Activated CD8-positive, alpha-beta memory T cell treated with anti-CD3 and anti-CD28 coated beads, Interleukin-2, amount 50 U/mL, for 24 hours (primary cell): ENCODE results near the gene RINT1.
A peak's percentile ranks its signal among the peaks of the same experiment; 100 is the strongest.
"Not testable (repeated sequence)": the region's sequence is repeated elsewhere in the genome, so short reads cannot be mapped to it uniquely, and the experiment has no call there.

Experiments used
- DNase-seq: peaks from one replicate; pipeline ENCODE4 v3.0.0-alpha.2; 2020; ENCODE audit errors: extremely low read depth

RINT1 gene

GRCh38 chr7:105532709-105533460 is 884 bp downstream of the RINT1 start:
- DNase-seq, result no peak

- no peak for DNase-seq
These were observed 6.3 kb downstream of the RINT1 start for GRCh38 chr7:105538339-105538738.

DNA sequence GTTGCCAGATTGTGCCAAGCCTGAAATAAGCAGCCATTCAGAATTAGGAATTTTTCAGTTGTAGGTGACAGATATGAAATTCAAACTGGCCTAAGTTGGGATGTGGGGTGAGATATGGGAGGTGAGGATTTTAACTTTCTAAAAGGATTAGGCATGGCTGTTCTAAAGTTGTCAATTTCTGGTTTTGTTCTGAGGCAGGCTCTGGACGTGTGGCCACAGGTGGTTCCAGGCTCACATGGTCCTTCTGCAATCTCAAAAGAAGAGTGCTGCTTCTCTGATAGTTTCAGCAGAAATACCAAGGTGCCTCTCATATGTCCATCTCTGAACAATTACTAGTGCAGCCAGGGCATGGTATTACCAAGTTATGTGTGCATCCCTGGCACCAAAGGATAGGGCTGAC is 27.9 kb downstream of the RINT1 start:
- no peak for DNase-seq

DNA sequence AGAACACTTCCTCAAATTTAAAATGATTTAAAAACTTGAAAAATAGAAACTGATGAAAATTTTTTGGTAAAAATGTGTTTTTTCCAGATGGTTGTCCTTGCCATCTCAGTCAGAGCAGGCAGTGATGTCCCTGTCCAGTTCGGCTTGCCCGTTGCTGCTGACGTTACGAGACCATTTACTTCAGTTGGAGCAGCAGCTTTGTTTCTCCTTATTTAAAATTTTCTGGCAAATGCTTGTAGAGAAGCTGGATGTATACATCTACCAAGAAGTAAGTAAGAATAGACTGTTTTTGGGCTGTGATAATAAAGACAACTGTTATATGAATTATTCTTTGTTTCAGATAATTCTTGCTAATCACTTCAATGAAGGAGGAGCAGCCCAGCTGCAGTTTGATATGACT is 33.2 kb downstream of the RINT1 start:
- DNase-seq, result no peak

DNA sequence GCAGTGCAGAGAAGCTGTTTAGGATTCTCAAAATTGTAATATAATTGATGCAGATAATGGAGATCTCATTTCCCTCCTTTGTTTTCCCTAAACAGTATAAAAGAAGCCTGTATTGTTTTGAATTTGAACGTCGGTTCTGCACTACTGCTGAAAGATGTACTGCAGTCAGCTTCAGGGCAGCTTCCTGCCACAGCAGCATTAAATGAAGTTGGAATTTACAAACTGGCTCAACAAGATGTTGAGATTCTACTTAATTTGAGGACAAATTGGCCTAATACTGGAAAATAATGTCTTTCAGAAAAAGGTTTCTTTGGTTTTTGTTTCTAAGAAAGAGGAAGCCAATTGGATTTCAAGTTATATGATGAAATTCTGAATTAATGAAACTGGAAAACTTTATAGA is 35.0 kb downstream of the RINT1 start:
- DNase-seq, result no peak

DNA sequence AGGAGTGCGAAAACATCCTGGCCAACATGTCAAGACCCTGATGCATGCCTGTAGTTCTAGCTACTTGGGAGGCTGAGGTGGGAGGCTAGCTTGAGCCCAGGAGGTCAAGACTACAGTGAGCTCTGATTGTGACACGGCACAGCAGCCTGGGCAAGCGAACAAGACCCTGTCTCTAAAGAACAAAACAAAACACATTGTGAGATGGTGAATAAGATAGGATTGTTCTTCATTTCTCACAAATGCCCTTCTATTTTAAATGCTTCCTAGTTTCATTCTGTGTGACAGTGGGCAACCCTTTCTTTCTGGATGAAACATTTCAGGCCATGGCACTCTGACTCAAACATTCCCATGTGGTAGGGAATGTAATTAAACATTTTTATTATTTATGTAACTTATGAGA is 35.8 kb downstream of the RINT1 start:
- no peak for DNase-seq

DNA sequence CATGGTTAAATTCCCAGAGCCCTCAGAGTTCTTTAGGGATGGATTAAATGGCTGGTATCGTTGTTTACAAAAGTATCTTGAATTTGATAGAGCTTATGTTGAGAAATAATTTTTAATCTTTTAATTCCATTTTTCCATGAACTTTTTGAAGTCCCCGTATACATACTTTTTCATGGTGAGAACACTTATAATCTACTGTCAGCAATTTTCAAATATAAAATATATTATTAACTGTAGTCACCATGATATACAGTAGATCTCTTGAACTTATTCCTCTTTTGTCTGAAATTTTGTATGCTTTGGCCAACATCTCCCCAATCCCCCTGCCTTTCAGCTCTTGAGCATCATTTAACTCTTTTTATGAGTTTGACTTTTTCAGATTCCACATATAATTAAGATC is 39.9 kb downstream of the RINT1 start:
- no peak for DNase-seq

DNA sequence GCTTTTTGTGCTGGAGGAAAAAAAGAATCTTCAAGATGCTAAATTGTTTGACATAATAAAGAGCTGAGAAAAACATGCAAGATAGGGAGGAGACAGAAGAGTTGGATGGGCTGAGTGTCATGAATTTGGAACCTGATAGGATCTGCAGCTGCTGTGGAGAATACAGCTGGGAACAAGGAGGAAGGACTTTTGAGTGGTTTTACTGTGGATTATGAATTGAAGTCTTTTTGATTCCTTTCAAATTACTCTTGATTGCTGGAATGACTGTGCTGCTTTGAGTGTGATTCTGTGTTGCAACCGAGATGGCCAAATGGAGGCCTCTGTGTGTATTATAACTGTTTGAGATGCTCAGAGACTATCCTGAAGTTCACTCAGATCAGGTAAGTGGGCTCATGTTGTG is 45.2 kb downstream of the RINT1 start:
- DNase-seq, result no peak

DNA sequence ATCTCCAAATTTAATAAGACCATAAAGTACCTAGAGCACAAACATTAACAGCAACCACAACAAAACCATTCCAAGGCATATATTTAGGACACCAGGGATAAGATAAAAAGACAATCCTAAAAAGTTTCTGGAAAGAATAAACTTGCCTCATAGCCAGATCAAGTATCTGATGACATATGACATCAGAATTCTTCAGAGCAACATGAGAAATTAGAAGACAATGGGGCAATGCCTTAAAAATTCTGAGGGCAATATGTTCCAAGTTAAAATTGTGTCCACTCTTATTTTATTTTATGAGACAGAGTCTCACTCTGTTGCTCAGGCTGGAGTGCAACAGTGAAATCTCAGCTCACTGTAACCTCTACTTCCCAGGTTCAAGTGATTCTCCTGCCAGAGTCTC is 46.5 kb downstream of the RINT1 start:
- no peak for DNase-seq

DNA sequence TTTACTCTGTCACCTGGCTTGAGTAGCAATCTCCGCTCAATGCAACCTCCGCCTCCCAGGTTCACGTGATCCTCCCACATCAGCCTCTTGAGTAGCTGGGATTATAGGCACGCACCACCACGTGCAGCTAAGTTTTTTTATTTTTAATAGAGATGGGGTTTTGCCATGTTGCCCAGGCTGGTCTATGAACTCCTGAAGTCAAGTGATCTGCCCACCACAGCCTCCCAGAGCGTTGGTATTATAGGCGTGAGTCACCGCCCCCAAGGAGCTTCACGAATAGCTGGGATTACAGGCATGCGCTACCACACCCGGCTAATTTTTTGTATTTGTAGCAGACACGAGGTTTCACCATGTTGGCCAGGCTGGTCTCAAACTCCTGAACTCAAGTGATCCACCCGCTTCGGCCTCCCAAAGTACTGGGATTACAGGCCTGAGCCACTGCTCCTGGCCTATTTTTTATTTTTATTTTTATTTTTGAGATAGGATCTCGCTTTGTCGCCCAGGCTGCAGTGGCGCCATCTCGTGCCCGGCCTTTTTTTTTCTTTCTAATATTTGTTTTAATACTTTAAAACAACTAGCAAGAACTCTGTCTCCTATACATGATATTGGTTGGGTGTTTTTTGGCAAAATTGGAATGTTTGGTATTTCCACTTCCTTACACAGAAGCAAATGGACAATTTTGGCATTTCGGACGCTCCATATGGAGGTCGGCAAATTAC is 48.2 kb downstream of the RINT1 start:
- no peak for DNase-seq

DNA sequence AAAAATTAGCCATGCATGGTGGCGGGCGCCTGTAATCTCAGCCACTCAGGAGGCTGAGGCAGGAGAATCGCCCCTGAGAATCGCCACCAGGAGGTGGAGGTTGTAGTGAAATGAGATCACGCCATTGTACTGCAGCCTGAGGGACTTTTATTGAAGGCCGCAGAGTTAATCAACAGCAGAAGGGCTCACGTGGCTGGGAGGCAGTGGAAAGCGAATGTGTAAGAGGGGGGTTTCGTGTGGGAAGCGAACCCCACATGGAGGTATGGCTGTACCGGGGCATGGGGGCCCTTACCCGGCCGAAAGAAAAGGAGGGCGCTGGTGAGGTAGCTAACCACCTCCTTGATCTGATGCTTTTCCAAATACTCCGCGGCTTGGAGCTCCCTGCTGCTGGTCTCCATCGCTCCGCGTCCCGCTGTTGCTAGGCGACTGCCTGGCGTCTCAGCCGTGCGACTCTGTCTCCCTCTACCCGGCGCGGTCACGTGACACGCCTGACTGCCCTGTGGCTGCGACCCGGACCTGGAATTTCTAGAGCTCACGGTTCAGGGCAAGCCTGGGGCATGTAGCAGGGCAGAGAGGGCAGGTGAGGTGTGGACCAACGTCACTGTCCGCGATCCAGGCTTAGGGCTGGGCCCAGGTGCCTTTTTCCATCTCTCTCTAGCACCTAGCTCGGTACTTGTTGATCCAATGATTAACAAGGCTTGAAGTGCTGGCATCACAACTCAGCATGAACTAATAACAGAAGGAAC is 49.2 kb downstream of the RINT1 start, which contains the start of gene EFCAB10:
Gene EFCAB10, minus strand, starts transcription at position 428 of the 746 bp plus-strand sequence. Its CDS starts 30 bp downstream, at position 398.
- DNase-seq, result peak; percentile 12

GRCh38 chr7:105583061-105583460 is 51.1 kb downstream of the RINT1 start:
- no peak for DNase-seq

DNA sequence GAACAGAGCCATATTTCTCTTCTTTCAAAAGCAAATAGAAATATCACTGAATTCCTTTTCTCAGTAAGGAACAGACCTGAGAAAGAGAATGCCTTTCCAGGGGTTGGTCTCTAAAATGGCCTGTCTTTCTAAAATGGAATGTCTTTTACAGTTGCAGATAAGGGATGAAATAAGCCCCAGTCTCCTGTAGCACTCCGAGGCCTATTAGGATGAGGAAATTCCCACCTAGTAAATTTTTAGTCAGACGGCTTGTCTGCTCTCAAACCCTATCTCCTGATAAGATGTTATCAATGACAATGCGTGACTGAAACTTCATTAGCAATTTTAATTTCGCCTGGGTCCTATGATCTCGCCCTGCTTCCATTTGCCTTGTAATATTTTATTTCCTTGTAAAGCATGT is 52.2 kb downstream of the RINT1 start:
- DNase-seq, result no peak

- DNase-seq, result no peak
These were observed 54.0 kb downstream of the RINT1 start for GRCh38 chr7:105585850-105586500.

- no peak for DNase-seq
These were observed 56.1 kb downstream of the RINT1 start for GRCh38 chr7:105587909-105588635.

DNA sequence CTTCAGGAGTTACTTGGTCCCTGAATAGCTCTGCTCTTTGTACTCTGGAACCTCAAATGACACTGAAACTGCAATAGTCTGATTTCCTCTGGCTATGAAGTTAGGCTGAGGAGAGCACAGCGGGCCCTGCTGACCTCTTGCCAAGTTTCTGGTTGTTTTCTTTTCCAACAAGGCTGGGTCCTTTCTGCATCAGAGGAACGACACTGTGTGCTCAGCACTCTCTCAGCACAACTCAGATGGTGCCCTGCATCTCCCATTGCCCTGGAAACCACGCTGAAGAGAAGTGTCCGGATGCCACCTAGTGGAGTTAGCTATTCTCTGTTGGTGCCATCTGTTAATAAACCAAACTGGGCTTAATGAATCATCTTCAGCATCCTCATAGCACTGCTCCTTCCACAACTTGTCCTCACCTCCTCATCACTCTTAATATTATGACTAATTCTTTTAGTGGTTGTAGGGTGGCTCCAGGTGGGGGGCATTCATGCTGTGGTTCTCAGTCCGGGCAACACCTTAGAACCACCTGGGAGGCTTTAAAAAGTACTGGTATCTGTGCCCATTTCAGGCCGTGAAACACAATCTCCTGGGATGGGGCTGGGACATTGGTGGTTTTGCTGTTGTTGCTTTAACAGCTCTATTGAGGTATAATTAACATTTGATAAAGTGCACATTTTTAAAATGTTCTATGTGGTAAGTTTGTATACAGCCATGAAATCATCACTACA is 57.5 kb downstream of the RINT1 start:
- peak; percentile 10 for DNase-seq

DNA sequence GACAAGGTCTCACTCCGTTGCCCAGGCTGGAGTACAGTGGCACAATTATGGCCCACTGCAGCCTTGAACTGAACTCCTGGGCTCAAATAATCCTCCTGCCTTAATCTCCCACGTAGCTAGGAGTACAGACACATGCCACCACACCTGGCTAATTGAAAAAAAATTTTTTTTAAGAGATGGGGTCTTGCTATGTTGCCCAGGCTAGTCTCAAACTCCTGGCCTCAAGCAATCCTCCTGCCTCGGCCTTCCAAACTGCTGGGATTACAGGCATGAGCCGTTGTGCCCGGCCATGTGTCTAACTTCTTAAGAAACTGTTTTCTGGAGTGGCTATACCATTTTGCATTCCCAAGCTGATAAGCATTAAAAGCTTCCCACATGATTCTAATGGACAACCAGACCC is 58.8 kb downstream of the RINT1 start:
- DNase-seq, result no peak

DNA sequence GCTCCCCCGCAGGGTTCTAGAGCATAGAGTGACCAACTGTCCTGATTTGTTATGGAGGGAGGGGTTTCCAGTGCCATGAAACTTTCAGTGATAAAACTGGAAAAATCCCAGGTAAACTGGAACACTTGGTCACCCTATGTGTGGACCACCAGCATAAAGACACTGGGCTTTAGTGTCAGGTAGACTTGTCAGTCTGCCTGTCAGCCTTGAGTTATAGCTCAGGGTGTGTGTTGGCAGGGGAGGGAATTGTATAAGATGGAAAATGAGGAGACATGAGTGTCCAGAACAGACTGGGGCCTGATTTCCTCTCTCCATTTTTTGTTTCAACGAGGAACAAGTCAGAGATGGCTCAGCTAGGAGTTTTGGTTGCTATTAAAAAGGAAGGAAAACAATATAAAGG is 59.5 kb downstream of the RINT1 start:
- no peak for DNase-seq

DNA sequence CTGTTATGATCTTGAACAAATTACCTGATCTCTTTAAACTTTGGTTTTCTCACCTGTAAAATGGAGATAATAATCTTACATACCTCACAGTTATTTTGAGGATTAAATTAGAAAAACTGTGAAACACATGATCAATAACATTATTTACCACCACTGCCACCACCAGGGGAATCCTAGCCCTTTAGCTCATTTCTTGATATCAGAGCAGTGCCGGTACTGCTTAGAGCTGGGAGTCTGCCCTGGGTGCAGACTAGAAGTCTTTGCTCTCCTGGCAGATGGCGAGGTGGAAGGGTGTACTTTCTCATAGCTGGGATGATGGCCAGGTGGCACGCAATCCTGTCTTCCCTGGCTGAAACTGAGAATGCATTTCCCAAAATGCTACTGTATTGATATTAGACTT is 62.0 kb downstream of the RINT1 start:
- no peak for DNase-seq

DNA sequence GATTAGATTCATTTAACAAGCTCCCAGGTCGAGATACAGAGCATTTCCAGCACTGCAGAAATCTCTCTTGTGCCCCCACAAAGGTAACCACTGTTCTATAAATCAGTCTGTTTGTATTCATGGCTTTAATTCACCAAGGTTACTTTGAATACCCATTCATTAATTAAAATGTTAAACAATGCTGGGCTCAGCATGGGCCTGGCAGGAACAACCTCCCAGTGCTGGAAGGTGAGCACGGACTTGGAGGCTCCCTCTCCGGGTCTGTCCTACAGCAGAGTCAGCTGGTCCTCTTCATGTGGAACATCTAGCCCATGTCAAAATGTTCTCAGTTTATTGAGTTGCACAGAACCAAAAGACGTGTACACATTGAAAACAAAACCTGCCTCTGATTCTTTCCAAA is 64.9 kb downstream of the RINT1 start:
- no peak for DNase-seq

GRCh38 chr7:105599080-105599479 is 67.1 kb downstream of the RINT1 start:
- DNase-seq, result not testable (repeated sequence)
